ENCODE measurements around the gene TAF1B. TPM values are rescaled to one million over a fixed set of nuclear protein-coding genes. Genes with fewer than 3 reads are reported as not detected.

TAF1B gene
- total and polyA plus RNA-seq, 10 of the 15 experiments (the other 5 are each of a cell fraction or from before 2014, with no cell fraction given): 8.1 to 18.3 (median 12.4) TPM

- no peak for TF ChIP-seq ESRRA (IDR thresholded peaks at IDR 0.05; ENCODE audit: low read length)
- no peak for TF ChIP-seq ZSCAN29 (IDR thresholded peaks at IDR 0.05)
- no peak for TF ChIP-seq ZZZ3 (IDR thresholded peaks at IDR 0.05; ENCODE audit: control insufficient read depth, insufficient read length, low read depth)
- no peak for TF ChIP-seq ATF7 (IDR thresholded peaks at IDR 0.05; ENCODE audit: low read depth)
- TF ChIP-seq ZNF622 (IDR thresholded peaks at IDR 0.05): no peak
- TF ChIP-seq CHD1 (IDR thresholded peaks at IDR 0.05; ENCODE audit: low read depth, low read length): no peak
- no peak for TF ChIP-seq ZBTB11 (CRISPR knock-in tag; IDR thresholded peaks at IDR 0.05)
- no peak for TF ChIP-seq POLR2A (IDR thresholded peaks at IDR 0.05; ENCODE audit: low read depth, low read length)
- TF ChIP-seq MTA2 (IDR thresholded peaks at IDR 0.05; ENCODE audit: low read depth): no peak
- TF ChIP-seq KLF5 (IDR thresholded peaks at IDR 0.05; ENCODE audit: partially characterized antibody): no peak
Measured at GRCh38 chr2:9983401-9984216, 140.3 kb downstream of the TAF1B start (continued).

Other genes starting within 250 kb of the TAF1B start
- gene YWHAQ, start 212.5 kb upstream of the TAF1B start, total RNA-seq (2014; rRNA removed): 120 and 131 TPM in 2 replicates
- gene YWHAQ, start 212.5 kb upstream of the TAF1B start, total RNA-seq (2014; rRNA removed; fragmentation: Illumina TruSeq; extraction: Trizol): 191 and 196 TPM in 2 replicates
- gene YWHAQ, start 212.5 kb upstream of the TAF1B start, total RNA-seq (2021): 283 and 290 TPM in 2 replicates
- gene YWHAQ, start 212.5 kb upstream of the TAF1B start, polyA plus RNA-seq (2011; rRNA removed): 309 and 430 TPM in 2 replicates
- 241 and 289 TPM in 2 replicates for gene YWHAQ, start 212.5 kb upstream of the TAF1B start, polyA plus RNA-seq (2014; fragmentation: Illumina TruSeq; extraction: Trizol)
- 100 to 1,000 TPM in 1 of 2 experiments, 10 to 100 TPM in 1; 63.0 to 136 TPM for gene YWHAQ, start 212.5 kb upstream of the TAF1B start, polyA plus RNA-seq (2014; fragmentation: Nextera tagmentation; extraction: Ambion mirVana)
- gene YWHAQ, start 212.5 kb upstream of the TAF1B start, polyA plus RNA-seq (2014; rRNA removed): 178 and 197 TPM in 2 replicates
- gene YWHAQ, start 212.5 kb upstream of the TAF1B start, polyA plus RNA-seq (2016; fragmentation: Nextera tagmentation; extraction: Ambion mirVana): 100 to 1,000 TPM; 513 to 515 TPM
- 0.11 and 0.16 TPM in 2 replicates for gene GRHL1, start 108.2 kb downstream of the TAF1B start, total RNA-seq (2014; rRNA removed)
- 0.13 and 0.18 TPM in 2 replicates for gene GRHL1, start 108.2 kb downstream of the TAF1B start, total RNA-seq (2014; rRNA removed; fragmentation: Illumina TruSeq; extraction: Trizol)
- 0.19 and 0.28 TPM in 2 replicates for gene GRHL1, start 108.2 kb downstream of the TAF1B start, total RNA-seq (2021)
- gene GRHL1, start 108.2 kb downstream of the TAF1B start, polyA plus RNA-seq (2011; rRNA removed): 0.39 and 0.81 TPM in 2 replicates
- 0.28 and 0.70 TPM in 2 replicates for gene GRHL1, start 108.2 kb downstream of the TAF1B start, polyA plus RNA-seq (2014; fragmentation: Illumina TruSeq; extraction: Trizol)
- under 1 TPM in 1 of 2 experiments, not detected in 1; 0.09 TPM for gene GRHL1, start 108.2 kb downstream of the TAF1B start, polyA plus RNA-seq (2014; fragmentation: Nextera tagmentation; extraction: Ambion mirVana)
- gene GRHL1, start 108.2 kb downstream of the TAF1B start, polyA plus RNA-seq (2014; rRNA removed): 0.52 and 0.61 TPM in 2 replicates
- gene GRHL1, start 108.2 kb downstream of the TAF1B start, polyA plus RNA-seq (2016; fragmentation: Nextera tagmentation; extraction: Ambion mirVana): under 1 TPM; 0.29 to 0.50 TPM
- gene KLF11, start 200.1 kb downstream of the TAF1B start, total RNA-seq (2014; rRNA removed): 0.23 and 0.27 TPM in 2 replicates
- 0.13 and 0.18 TPM in 2 replicates for gene KLF11, start 200.1 kb downstream of the TAF1B start, total RNA-seq (2014; rRNA removed; fragmentation: Illumina TruSeq; extraction: Trizol)
- 0.18 and 0.19 TPM in 2 replicates for gene KLF11, start 200.1 kb downstream of the TAF1B start, total RNA-seq (2021)
- gene KLF11, start 200.1 kb downstream of the TAF1B start, polyA plus RNA-seq (2011; rRNA removed): 0.53 and 0.54 TPM in 2 replicates
- 0.21 and 0.22 TPM in 2 replicates for gene KLF11, start 200.1 kb downstream of the TAF1B start, polyA plus RNA-seq (2014; fragmentation: Illumina TruSeq; extraction: Trizol)
- under 1 TPM; 0.03 to 0.11 TPM for gene KLF11, start 200.1 kb downstream of the TAF1B start, polyA plus RNA-seq (2014; fragmentation: Nextera tagmentation; extraction: Ambion mirVana)
- 0.13 and 0.14 TPM in 2 replicates for gene KLF11, start 200.1 kb downstream of the TAF1B start, polyA plus RNA-seq (2014; rRNA removed)
- gene KLF11, start 200.1 kb downstream of the TAF1B start, polyA plus RNA-seq (2016; fragmentation: Nextera tagmentation; extraction: Ambion mirVana): under 1 TPM in 1 of 2 experiments, not detected in 1; 0.04 TPM
- gene CYS1, start 236.9 kb downstream of the TAF1B start, total RNA-seq (2014; rRNA removed): 5.8 and 7.5 TPM in 2 replicates
- 2.8 and 3.0 TPM in 2 replicates for gene CYS1, start 236.9 kb downstream of the TAF1B start, total RNA-seq (2014; rRNA removed; fragmentation: Illumina TruSeq; extraction: Trizol)
- gene CYS1, start 236.9 kb downstream of the TAF1B start, total RNA-seq (2021): 5.8 and 6.4 TPM in 2 replicates
- 2.7 and 4.2 TPM in 2 replicates for gene CYS1, start 236.9 kb downstream of the TAF1B start, polyA plus RNA-seq (2011; rRNA removed)
- gene CYS1, start 236.9 kb downstream of the TAF1B start, polyA plus RNA-seq (2014; fragmentation: Illumina TruSeq; extraction: Trizol): 0.76 and 2.1 TPM in 2 replicates
- gene CYS1, start 236.9 kb downstream of the TAF1B start, polyA plus RNA-seq (2014; fragmentation: Nextera tagmentation; extraction: Ambion mirVana): under 1 TPM; 0.35 to 0.90 TPM
- 4.8 and 5.1 TPM in 2 replicates for gene CYS1, start 236.9 kb downstream of the TAF1B start, polyA plus RNA-seq (2014; rRNA removed)
- gene CYS1, start 236.9 kb downstream of the TAF1B start, polyA plus RNA-seq (2016; fragmentation: Nextera tagmentation; extraction: Ambion mirVana): 1 to 10 TPM in 1 of 2 experiments, under 1 TPM in 1; 0.96 to 1.3 TPM

Data from GM12878 (cell line).